Vagina (tissue), 2 donors: ENCODE data around the gene TBC1D4. TPM values are rescaled to one million over a fixed set of nuclear protein-coding genes. Genes with fewer than 3 reads are reported as not detected.

Source experiments
- DNase-seq, 2 donors: peaks; one replicate each; pipeline ENCODE4 v3.0.0-alpha.2; 2017; ENCODE audit errors: extremely low spot score in 2 of 2
- H3K27ac ChIP-seq: fragments of 200-600 bp; sonication (generic); one replicate; pipeline ENCODE4 v1.5.1; 2019
- H3K27me3 ChIP-seq: fragments of 200-600 bp; sonication (generic); one replicate; pipeline ENCODE4 v1.5.1; 2019
- H3K36me3 ChIP-seq, 2 donors: fragments of 200-600 bp; sonication (generic); one replicate each; pipeline ENCODE4 v1.5.1; 2017 to 2019
- H3K4me1 ChIP-seq: fragments of 200-600 bp; sonication (generic); one replicate; pipeline ENCODE4 v1.5.1; 2019
- H3K4me3 ChIP-seq, 2 donors: fragments of 200-600 bp; sonication (generic); 1 replicate in 1 of 2; 2 replicates in 1 of 2; pipeline ENCODE4 v1.5.1; 2016 to 2019
- H3K9me3 ChIP-seq: fragments of 200-600 bp; sonication (generic); one replicate; pipeline ENCODE4 v1.5.1; 2019
- POLR2A ChIP-seq, 2 donors: fragments of 450-650 bp; IDR thresholded peaks; one replicate each; pipeline ENCODE4 v1.6.1; 2017; ENCODE audit warnings: antibody characterized with exemption in 2 of 2, mild to moderate bottlenecking in 2 of 2, moderate library complexity in 2 of 2
- POLR2AphosphoS5 ChIP-seq, 2 donors: sonication (generic); formaldehyde crosslinking; IDR thresholded peaks; one replicate each; pipeline ENCODE4 v1.9.0; 2017; ENCODE audit warnings: antibody characterized with exemption in 2 of 2, mild to moderate bottlenecking in 2 of 2, low read depth in 1 of 2; ENCODE audit not compliant: insufficient read depth in 1 of 2
- intact Hi-C: fragments of 100-400 bp; cut with DNase I; formaldehyde crosslinking; loops from one replicate; pipeline ENCODE4 v1.15.1; 2023
- total RNA-seq: library from RNA; depleted of rRNA; stranded (reverse); fragments of >200 nt; gene quantifications from one replicate; pipeline ENCODE4 v1.2.3, GENCODE V29; 2016
- TF ChIP-seq, protein P1 (sequence below), 3 experiments: fragments of 450-650 bp in 2 of 3; fragments of 200-600 bp in 1 of 3; sonication (generic) in 1 of 3; IDR thresholded peaks; one replicate each; pipeline ENCODE4 v1.5.1; 2017 to 2019; ENCODE audit warnings: antibody characterized with exemption in 3 of 3, mild to moderate bottlenecking in 2 of 3, moderate library complexity in 2 of 3

TBC1D4 gene
- total RNA-seq, 1 donor from 2014 or later: 25.0 TPM

DNA sequence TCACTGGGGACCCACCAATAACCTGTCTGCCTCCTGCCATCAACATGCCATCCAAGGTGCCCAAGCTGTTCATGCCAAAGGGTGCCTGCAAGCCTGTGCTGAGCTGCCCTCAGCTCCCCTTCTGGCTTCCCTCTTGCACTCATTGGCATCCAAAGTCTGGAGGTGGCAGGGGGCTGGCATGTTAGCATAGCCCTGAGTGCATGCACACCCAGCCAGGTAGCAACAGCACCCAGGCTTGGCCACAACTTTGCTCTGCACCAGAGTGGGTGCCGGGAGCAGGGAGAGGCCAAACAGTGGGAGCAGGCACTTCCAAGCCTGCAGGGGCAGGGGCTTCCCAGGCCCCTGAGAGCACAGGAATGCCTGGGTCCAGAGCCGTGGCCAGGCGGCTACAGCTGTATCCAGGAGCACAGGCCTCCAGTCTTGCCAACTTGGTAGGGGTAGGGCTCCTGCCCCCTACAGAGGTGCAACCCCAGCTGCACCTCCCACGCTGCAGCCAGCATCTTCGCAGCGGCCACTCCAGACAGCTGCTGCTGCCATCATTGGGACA, 26.1 kb upstream of the TBC1D4 start:
- no peak for DNase-seq
- intact Hi-C loops: no loop called here

DNA sequence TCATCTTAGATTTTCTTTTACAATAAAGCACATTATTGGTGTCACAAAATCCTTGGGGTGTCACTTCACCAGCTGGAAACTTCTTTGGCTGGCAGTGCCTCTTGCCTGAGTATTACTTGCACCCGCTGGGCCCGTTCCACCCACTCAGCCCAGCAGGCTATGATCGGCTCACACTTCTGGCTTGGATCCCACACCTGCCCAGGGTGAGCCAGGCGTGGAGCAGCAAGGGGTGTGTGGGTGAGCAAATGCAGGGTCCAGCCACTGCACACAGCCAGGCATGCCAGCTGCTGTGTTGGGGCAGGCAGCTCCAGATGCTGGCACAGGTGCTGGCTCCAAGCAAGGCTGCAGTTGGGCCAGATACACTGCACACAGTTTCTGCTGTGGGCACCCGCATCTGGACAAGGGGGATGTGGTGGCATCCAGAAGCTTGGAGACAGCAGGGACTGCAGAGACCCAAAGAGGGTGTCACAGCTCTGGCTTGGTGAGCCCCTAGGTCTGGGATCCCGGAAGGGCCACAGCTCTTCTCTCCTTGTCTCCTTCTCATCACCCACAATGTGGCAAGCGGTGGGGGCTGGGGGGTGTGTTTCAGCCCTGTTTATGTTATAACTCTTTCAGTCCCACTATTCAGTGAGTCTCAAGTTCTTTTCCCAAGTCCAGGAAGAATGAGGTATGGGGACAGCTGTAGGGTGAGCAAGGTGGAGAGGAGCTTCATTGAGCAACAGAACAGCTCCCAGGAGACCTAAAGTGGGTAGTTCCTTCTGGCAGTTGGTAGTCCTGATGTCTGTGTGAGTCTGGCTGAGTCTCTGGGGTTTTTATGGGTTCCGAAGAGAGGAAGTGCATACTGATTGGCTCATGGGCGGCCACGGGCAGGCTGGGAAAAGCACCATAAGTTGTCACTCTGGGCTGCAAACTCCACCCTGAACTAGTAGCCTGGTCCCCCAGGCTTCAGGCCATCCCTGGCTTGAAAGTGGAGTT, 25.3 kb upstream of the TBC1D4 start:
- DNase-seq: no peak
- Histone ChIP-seq H3K36me3 (no peaks in the 10 kb centered on the region), H3K4me3 (no peak overlapping the region), H3K27me3 (no peaks in the 10 kb centered on the region), H3K9me3 (no peaks in the 10 kb centered on the region), H3K27ac (no peak overlapping the region), H3K4me1 (no peaks in the 10 kb centered on the region)
- intact Hi-C loops: no loop called here
- TF ChIP-seq POLR2A (IDR thresholded peaks at IDR 0.05) (no peak), POLR2AphosphoS5 (IDR thresholded peaks at IDR 0.05; ENCODE audit: insufficient read depth in 1 of 2, low read depth in 1 of 2) (no peak)
- TF ChIP-seq, protein P1, sequence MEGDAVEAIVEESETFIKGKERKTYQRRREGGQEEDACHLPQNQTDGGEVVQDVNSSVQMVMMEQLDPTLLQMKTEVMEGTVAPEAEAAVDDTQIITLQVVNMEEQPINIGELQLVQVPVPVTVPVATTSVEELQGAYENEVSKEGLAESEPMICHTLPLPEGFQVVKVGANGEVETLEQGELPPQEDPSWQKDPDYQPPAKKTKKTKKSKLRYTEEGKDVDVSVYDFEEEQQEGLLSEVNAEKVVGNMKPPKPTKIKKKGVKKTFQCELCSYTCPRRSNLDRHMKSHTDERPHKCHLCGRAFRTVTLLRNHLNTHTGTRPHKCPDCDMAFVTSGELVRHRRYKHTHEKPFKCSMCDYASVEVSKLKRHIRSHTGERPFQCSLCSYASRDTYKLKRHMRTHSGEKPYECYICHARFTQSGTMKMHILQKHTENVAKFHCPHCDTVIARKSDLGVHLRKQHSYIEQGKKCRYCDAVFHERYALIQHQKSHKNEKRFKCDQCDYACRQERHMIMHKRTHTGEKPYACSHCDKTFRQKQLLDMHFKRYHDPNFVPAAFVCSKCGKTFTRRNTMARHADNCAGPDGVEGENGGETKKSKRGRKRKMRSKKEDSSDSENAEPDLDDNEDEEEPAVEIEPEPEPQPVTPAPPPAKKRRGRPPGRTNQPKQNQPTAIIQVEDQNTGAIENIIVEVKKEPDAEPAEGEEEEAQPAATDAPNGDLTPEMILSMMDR (IDR thresholded peaks at IDR 0.05): no peak

More for the DNA sequence above, 26.1 kb upstream of the TBC1D4 start:
- Histone ChIP-seq H3K9me3 (no peaks in the 10 kb centered on the region), H3K4me3 (no peak overlapping the region), H3K4me1 (no peaks in the 10 kb centered on the region), H3K36me3 (no peaks in the 10 kb centered on the region), H3K27ac (no peak overlapping the region), H3K27me3 (no peaks in the 10 kb centered on the region)
- TF ChIP-seq POLR2AphosphoS5 (IDR thresholded peaks at IDR 0.05; ENCODE audit: insufficient read depth in 1 of 2, low read depth in 1 of 2) (no peak), POLR2A (IDR thresholded peaks at IDR 0.05) (no peak)
- TF ChIP-seq, protein P1 (IDR thresholded peaks at IDR 0.05): no peak

DNA sequence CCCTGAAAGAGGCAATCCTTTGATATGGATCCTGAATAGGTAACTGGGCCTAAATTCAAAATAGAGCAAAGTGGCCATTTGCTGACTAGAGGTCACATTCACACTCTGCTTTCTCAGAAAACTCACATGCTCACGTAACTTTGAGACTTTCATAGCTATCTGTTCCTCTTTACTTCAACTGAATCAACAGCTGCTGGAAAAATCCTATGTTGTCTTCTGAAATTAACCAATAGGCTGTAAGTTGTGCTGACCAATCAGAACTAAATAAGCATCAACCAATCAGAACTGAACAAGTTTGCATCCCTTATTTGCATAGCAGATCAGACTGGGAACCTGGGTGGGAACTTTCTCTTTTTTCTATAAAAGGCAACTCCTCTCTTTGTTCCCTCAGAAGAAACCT, 24.0 kb upstream of the TBC1D4 start:
- TF ChIP-seq POLR2A (IDR thresholded peaks at IDR 0.05) (no peak), POLR2AphosphoS5 (IDR thresholded peaks at IDR 0.05; ENCODE audit: insufficient read depth in 1 of 2, low read depth in 1 of 2) (no peak)
- TF ChIP-seq, protein P1 (IDR thresholded peaks at IDR 0.05): no peak
- no peak overlapping the region for H3K4me3 ChIP-seq
- H3K27me3 ChIP-seq: no peaks in the 10 kb centered on the region
- no peaks in the 10 kb centered on the region for H3K4me1 ChIP-seq
- no peak overlapping the region for H3K27ac ChIP-seq
- no peaks in the 10 kb centered on the region for H3K36me3 ChIP-seq
- DNase-seq: no peak
- intact Hi-C loops: no loop called here
- H3K9me3 ChIP-seq: no peaks in the 10 kb centered on the region

DNA sequence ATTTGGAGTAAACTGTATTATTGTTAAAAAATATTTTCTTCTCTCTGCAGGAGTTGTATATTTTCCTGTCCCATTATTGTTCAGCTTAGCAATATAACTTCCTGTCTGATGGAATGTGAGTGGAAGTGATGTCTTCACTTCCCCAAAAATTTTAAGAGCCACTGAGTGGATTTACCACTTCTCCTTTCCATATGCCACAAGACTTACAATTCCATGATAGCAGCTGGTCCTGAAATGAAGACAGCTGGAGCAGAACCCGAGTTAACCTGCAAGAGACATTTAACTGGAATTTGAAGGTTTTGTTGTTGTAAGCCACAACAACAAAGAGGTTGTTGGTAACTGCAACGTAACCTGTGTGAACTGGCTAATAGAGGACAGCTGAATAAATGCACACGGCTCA, 23.4 kb upstream of the TBC1D4 start:
- no peak for DNase-seq
- Histone ChIP-seq H3K4me3 (no peak overlapping the region), H3K27ac (no peak overlapping the region), H3K36me3 (no peaks in the 10 kb centered on the region), H3K27me3 (no peaks in the 10 kb centered on the region), H3K9me3 (no peaks in the 10 kb centered on the region), H3K4me1 (no peaks in the 10 kb centered on the region)
- TF ChIP-seq, protein P1 (IDR thresholded peaks at IDR 0.05): no peak
- intact Hi-C loops: no loop called here

DNA sequence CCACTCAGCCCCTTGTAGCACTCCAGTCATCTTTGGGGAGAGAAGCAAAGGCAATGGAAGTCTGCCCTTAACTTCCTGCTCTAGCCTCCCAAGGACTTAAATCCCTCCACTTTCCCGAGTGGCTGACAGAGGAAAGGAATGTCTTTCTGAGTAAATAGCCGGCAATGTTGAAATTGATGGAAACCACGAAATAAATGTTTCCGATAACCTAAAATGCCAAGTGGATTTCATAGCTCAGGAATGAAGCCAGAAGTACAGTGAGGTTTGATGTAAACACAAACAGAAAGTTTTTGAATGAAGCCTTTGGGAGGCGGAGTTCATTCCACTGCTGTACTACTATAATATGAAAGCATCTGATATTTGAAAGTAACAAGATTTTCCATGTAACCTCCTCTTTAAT, 14.0 kb upstream of the TBC1D4 start:
- TF ChIP-seq POLR2AphosphoS5 (IDR thresholded peaks at IDR 0.05; ENCODE audit: insufficient read depth in 1 of 2, low read depth in 1 of 2) (no peak), POLR2A (IDR thresholded peaks at IDR 0.05) (no peak)
- TF ChIP-seq, protein P1 (IDR thresholded peaks at IDR 0.05): no peak
- Histone ChIP-seq H3K4me1 (no peaks in the 10 kb centered on the region), H3K27me3 (no peaks in the 10 kb centered on the region), H3K36me3 (no peaks in the 10 kb centered on the region), H3K9me3 (no peaks in the 10 kb centered on the region), H3K4me3 (no peak overlapping the region), H3K27ac (no peak overlapping the region)
- intact Hi-C loops: no loop called here
- no peak for DNase-seq
